H1 (cell line): ENCODE results near the gene KIF1B. TPM values are rescaled to one million over a fixed set of nuclear protein-coding genes. Genes with fewer than 3 reads are reported as not detected.

Experiments used
- ASH2L ChIP-seq: fragments of 200-600, 300-600 bp; sonication (generic); IDR thresholded peaks from one replicate; pipeline ENCODE4 v1.7.1; 2017; ENCODE audit warnings: low read length
- CTBP2 ChIP-seq: IDR thresholded peaks from 2 replicates; pipeline ENCODE4 v1.7.0; 2011; ENCODE audit warnings: borderline replicate concordance, mild to moderate bottlenecking, moderate library complexity, mixed read lengths, low read length; ENCODE audit not compliant: insufficient read depth, insufficient read length
- FOSL1 ChIP-seq: IDR thresholded peaks from 2 replicates; pipeline ENCODE4 v1.6.1; 2011; ENCODE audit warnings: mild to moderate bottlenecking, low read depth, low read length, moderate library complexity; ENCODE audit not compliant: insufficient read depth
- JUND ChIP-seq: IDR thresholded peaks from 2 replicates; pipeline ENCODE4 v1.6.1; 2011; ENCODE audit warnings: mild to moderate bottlenecking, improper control_type of control experiment, low read length
- KDM4A ChIP-seq: IDR thresholded peaks from one replicate; pipeline ENCODE4 v1.7.1; 2012; ENCODE audit warnings: low read depth, mild to moderate bottlenecking, moderate library complexity, low read length, inconsistent platforms; ENCODE audit not compliant: severe bottlenecking
- RFX5 ChIP-seq: IDR thresholded peaks from 2 replicates; pipeline ENCODE4 v1.6.1; 2011; ENCODE audit warnings: low read depth, low read length, improper control_type of control experiment, borderline replicate concordance
- RXRA ChIP-seq: IDR thresholded peaks from 2 replicates; pipeline ENCODE4 v1.6.1; 2011; ENCODE audit warnings: low read depth, mild to moderate bottlenecking, low read length, moderate library complexity; ENCODE audit not compliant: insufficient read depth
- SIX5 ChIP-seq: IDR thresholded peaks from 2 replicates; pipeline ENCODE4 v1.6.1; 2011; ENCODE audit warnings: mild to moderate bottlenecking, low read depth, low read length
- SP2 ChIP-seq: IDR thresholded peaks from 2 replicates; pipeline ENCODE4 v1.6.1; 2012; ENCODE audit warnings: mild to moderate bottlenecking, low read length, inconsistent platforms
- TAF1 ChIP-seq: IDR thresholded peaks from 2 replicates; pipeline ENCODE4 v1.6.1; 2011; ENCODE audit warnings: mild to moderate bottlenecking, low read depth, low read length
- TBP ChIP-seq: IDR thresholded peaks from 2 replicates; pipeline ENCODE4 v1.6.1; 2011; ENCODE audit warnings: low read depth, low read length, improper control_type of control experiment
- polyA plus RNA-seq, 7 experiments: library from polyadenylated mRNA; depleted of rRNA in 3 of 7; stranded (reverse) in 5 of 7; unstranded in 2 of 7; fragments of >200 nt in 5 of 7; fragments of 200-250 nt in 2 of 7; gene quantifications; 1 replicate in 5 of 7; 2 replicates in 1 of 7; 4 replicates in 1 of 7; pipeline versions ENCODE4 v1.2.1 to v1.2.3, GENCODE V29; 2011 to 2013; ENCODE audit warnings: missing spikeins in 2 of 7, mixed read lengths in 2 of 7
- total RNA-seq: library from RNA; stranded (reverse); fragmentation: NEBNext Ultra II Directional; extraction: Animal tissue kit (Norgen Biotek cat#: 25700); gene quantifications from 2 replicates; pipeline ENCODE4 v1.2.1, GENCODE V29; 2021
- TF ChIP-seq, protein P1 (sequence below): fragments of 300-600 bp; sonication (generic); IDR thresholded peaks from 2 replicates; pipeline ENCODE4 v1.7.1; 2012; ENCODE audit warnings: low read length, moderate library complexity, mild to moderate bottlenecking, inconsistent platforms; ENCODE audit not compliant: insufficient replicate concordance

Gene KIF1B
- total and polyA plus RNA-seq, 2 of the 8 experiments (the other 6 are each of a cell fraction or from before 2014, with no cell fraction given), result 39.1 to 74.2 TPM

DNA sequence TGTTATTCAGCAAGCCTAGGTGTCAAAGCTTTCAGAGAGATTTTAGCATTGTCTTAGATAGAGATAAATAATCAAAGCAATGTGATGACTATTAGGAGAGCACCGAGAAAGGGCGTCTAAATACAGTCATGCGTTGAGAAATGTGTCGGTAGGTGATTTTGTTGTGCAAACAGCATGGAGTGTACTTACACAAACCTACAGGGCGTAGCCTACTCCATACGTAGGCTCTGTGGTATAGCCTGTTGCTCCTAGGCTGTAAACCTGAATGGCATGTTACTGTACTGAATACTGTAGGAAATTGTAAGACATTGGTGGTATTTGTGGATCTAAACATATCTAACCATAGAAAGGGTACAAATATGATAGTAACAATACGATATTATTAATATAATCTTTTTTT, 31.8 kb downstream of the KIF1B start (continued):
- TF ChIP-seq, protein P1, sequence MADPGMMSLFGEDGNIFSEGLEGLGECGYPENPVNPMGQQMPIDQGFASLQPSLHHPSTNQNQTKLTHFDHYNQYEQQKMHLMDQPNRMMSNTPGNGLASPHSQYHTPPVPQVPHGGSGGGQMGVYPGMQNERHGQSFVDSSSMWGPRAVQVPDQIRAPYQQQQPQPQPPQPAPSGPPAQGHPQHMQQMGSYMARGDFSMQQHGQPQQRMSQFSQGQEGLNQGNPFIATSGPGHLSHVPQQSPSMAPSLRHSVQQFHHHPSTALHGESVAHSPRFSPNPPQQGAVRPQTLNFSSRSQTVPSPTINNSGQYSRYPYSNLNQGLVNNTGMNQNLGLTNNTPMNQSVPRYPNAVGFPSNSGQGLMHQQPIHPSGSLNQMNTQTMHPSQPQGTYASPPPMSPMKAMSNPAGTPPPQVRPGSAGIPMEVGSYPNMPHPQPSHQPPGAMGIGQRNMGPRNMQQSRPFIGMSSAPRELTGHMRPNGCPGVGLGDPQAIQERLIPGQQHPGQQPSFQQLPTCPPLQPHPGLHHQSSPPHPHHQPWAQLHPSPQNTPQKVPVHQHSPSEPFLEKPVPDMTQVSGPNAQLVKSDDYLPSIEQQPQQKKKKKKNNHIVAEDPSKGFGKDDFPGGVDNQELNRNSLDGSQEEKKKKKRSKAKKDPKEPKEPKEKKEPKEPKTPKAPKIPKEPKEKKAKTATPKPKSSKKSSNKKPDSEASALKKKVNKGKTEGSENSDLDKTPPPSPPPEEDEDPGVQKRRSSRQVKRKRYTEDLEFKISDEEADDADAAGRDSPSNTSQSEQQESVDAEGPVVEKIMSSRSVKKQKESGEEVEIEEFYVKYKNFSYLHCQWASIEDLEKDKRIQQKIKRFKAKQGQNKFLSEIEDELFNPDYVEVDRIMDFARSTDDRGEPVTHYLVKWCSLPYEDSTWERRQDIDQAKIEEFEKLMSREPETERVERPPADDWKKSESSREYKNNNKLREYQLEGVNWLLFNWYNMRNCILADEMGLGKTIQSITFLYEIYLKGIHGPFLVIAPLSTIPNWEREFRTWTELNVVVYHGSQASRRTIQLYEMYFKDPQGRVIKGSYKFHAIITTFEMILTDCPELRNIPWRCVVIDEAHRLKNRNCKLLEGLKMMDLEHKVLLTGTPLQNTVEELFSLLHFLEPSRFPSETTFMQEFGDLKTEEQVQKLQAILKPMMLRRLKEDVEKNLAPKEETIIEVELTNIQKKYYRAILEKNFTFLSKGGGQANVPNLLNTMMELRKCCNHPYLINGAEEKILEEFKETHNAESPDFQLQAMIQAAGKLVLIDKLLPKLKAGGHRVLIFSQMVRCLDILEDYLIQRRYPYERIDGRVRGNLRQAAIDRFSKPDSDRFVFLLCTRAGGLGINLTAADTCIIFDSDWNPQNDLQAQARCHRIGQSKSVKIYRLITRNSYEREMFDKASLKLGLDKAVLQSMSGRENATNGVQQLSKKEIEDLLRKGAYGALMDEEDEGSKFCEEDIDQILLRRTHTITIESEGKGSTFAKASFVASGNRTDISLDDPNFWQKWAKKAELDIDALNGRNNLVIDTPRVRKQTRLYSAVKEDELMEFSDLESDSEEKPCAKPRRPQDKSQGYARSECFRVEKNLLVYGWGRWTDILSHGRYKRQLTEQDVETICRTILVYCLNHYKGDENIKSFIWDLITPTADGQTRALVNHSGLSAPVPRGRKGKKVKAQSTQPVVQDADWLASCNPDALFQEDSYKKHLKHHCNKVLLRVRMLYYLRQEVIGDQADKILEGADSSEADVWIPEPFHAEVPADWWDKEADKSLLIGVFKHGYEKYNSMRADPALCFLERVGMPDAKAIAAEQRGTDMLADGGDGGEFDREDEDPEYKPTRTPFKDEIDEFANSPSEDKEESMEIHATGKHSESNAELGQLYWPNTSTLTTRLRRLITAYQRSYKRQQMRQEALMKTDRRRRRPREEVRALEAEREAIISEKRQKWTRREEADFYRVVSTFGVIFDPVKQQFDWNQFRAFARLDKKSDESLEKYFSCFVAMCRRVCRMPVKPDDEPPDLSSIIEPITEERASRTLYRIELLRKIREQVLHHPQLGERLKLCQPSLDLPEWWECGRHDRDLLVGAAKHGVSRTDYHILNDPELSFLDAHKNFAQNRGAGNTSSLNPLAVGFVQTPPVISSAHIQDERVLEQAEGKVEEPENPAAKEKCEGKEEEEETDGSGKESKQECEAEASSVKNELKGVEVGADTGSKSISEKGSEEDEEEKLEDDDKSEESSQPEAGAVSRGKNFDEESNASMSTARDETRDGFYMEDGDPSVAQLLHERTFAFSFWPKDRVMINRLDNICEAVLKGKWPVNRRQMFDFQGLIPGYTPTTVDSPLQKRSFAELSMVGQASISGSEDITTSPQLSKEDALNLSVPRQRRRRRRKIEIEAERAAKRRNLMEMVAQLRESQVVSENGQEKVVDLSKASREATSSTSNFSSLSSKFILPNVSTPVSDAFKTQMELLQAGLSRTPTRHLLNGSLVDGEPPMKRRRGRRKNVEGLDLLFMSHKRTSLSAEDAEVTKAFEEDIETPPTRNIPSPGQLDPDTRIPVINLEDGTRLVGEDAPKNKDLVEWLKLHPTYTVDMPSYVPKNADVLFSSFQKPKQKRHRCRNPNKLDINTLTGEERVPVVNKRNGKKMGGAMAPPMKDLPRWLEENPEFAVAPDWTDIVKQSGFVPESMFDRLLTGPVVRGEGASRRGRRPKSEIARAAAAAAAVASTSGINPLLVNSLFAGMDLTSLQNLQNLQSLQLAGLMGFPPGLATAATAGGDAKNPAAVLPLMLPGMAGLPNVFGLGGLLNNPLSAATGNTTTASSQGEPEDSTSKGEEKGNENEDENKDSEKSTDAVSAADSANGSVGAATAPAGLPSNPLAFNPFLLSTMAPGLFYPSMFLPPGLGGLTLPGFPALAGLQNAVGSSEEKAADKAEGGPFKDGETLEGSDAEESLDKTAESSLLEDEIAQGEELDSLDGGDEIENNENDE, result no peak
- no peak for TF ChIP-seq RFX5
- TF ChIP-seq TAF1, result no peak
- no peak for TF ChIP-seq CTBP2
- TF ChIP-seq TBP, result no peak
- TF ChIP-seq SIX5, result no peak
- no peak for TF ChIP-seq KDM4A
- no peak for TF ChIP-seq SP2
- TF ChIP-seq JUND, result no peak
- TF ChIP-seq FOSL1, result no peak
- no peak for TF ChIP-seq ASH2L
- no peak for TF ChIP-seq RXRA
